Measurements from ENCODE around the gene CCNYL1.

DNA sequence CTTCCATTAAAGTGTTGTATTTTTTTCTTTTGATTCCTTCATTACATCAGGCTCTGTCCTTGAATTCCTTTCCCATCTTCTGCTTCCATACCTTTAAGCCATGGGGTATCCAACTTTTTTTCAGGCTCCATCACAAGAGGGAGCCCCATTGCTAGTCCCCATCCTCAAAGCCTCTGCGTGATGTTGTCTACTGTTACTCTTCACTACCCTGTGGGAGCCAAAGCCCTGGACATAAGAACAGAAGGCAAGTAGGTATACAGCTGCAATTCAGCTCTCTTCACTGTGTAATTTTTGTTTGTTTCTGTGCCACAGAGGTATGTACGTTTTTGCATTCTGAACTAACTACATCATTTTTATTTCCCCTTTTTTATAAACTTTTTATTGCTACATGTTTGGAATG, 36.6 kb upstream of the CCNYL1 start:
- TF ChIP-seq, protein P1, sequence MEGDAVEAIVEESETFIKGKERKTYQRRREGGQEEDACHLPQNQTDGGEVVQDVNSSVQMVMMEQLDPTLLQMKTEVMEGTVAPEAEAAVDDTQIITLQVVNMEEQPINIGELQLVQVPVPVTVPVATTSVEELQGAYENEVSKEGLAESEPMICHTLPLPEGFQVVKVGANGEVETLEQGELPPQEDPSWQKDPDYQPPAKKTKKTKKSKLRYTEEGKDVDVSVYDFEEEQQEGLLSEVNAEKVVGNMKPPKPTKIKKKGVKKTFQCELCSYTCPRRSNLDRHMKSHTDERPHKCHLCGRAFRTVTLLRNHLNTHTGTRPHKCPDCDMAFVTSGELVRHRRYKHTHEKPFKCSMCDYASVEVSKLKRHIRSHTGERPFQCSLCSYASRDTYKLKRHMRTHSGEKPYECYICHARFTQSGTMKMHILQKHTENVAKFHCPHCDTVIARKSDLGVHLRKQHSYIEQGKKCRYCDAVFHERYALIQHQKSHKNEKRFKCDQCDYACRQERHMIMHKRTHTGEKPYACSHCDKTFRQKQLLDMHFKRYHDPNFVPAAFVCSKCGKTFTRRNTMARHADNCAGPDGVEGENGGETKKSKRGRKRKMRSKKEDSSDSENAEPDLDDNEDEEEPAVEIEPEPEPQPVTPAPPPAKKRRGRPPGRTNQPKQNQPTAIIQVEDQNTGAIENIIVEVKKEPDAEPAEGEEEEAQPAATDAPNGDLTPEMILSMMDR (IDR thresholded peaks at IDR 0.05; ENCODE audit: low read depth, low read length): no peak
- TF ChIP-seq EZH2phosphoT487 (IDR thresholded peaks at IDR 0.05; ENCODE audit: low read depth): no peak

Data from OCI-LY3 (cell line).